Renal cortical epithelial cell (primary cell): ENCODE data around the gene NRM. TPM values are rescaled to one million over a fixed set of nuclear protein-coding genes. Genes with fewer than 3 reads are reported as not detected.
"Not testable (repeated sequence)": the region's sequence is repeated elsewhere in the genome, so short reads cannot be mapped to it uniquely, and the experiment has no call there.

ENCODE experiments used
- DNase-seq: peaks from one replicate; pipeline ENCODE4 v3.0.0-alpha.2; 2011; ENCODE audit warnings: low read depth
- total RNA-seq: library from RNA; depleted of rRNA; stranded (reverse); fragments of >200 nt; gene quantifications from 2 replicates; pipeline ENCODE4 v1.2.3, GENCODE V29; 2014

Gene NRM
- total RNA-seq, 1 donor from 2014 or later: 1.7 TPM

DNA sequence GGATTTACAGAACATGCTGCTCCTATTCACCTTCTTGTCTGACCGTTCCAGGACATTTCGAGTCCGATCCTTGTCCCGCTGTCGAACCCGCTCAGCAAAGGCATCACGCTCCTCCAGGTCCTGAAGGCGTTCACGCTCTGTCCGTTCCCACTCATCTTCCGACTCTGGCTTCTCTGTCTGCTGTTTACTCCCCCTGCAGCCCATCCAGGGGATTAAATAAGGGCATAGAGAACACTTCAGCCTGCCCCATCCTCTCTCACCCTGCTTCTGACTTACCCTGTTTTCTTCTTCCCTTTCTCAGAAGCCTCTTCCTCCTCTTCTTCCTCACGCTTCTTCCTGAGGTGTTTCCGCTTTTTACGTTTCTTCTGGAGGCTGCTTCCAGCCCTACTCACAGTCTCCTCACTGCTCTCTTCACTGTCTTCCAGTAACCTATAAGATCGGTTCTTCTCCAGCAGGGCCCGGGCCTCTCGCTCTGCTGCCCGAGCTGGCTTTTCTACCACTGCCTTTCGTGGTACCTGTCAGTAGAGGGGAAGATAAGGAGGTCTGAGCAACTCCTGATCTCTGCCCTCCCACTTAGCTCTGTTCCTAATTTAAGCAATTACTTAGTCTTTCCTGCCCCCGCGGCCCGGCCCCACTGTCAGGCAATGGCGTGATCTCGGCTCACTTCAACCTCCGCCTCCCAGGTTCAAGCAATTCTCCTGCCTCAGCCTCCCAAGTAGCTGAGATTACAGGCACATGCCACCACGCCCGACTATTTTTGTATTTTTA is 19.8 kb downstream of the NRM start:
- no peak for DNase-seq

- DNase-seq: peak; percentile 49
These were observed 24.5 kb downstream of the NRM start for GRCh38 chr6:30666300-30666699.

DNA sequence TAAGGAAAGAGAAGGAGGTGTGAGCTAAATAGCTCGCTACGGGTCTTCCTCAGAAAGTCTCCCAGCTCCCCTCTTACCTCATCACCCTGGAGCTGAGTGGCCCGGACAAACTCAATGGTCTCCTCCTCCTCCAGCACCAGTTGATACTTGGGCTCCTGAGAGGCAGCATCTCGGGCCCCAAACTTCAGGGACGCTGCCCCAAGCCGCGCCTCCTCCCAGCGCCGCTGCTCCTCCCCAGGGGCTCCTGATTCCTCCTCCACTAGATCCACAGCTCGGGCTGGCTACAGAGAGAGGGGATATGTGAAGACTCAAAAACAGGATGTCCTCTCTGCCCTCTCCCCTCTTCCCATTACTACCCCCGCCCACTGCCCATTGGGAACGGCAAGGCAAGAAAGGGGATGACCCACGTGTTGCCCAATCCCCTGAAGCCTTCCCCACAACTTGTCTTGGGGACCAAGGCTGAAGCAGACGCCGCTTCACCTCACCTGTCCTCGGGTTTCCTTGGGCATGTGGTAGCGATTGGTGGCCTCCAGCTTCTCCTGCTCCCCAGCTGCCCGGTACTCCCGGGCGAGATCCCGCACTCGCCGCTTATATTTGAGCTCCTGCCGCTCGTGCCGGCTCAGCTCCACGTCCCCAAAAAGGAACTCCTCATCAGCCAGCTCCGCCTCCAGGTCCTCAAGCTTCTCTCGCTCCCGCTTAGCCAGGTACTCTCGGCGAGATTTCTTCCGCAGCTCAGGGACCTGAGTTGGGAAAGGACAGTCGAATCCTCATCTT is 25.6 kb downstream of the NRM start:
- DNase-seq: no peak

DNA sequence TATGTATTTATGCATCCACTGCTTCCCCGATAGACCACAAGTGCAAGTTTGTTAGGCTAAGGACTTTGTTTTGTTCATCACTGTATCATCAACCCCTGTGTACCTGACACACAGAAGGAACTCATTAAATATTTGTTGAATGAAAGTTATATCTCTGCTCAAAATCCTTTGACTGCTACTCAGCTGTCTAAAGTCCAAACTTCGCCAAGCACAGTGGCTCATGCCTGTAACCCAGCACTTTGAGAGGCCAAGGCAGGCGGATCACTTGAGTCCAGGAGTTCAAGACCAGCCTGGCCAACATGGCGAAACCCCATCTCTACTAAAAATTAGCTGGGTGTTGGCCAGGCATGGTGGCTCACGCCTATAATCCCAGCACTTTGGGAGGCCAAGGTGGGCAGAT is 32.9 kb downstream of the NRM start:
- DNase-seq: not testable (repeated sequence)

DNA sequence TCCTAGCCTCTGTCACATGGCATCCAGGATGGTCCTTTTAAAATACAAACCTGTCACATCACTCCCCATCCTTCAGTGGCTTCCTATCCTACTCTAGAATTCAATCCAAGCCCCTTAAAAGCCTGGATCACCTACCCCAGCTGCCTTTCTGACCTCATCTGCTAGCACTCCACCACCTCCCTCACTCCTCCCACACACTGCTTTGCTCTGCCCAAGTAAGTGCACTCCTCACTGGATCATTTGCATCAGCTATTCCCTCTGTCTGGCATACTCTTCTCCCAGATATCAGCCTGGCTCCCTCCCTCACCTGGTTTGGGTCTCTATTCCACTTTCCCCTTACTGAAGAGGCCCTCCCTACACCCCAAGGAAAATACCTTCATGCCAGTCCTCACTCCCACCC is 33.3 kb downstream of the NRM start:
- no peak for DNase-seq

DNA sequence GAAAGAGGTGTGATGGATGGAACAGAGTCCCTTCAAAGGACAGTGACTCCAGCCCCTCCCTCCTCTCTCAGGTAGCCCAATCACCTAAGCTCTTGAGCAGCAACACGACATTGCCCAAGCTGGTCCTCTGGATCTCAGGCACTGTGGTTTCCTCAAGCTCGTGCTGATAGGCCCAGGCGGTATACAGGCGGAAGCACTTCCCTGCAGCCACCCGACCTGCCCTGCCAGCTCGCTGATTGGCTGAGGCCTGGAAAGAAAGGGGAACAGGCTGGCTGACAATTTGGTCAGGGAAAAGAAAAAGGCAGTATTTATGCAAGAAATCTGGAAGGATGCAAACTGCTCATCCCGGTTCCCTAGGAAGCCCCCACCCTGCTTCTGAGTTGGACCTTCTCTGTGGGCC is 34.3 kb downstream of the NRM start:
- no peak for DNase-seq

DNA sequence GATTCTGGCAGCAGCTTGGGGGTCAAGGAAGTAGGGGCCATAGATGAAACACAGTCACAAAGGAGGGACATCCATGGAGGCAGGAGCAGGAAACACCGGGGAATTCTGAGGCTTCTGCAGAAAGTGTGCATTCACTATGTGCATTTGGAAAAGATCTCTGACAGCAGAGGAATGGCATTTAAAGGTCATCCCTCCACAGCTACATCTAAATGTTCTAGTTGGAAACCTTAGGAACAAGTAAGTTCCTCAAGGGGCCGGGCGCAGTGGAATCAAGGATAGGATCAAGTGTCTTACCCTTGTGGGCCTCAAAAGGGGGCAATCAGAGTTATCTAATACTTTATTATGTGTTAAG is 35.1 kb downstream of the NRM start:
- DNase-seq: no peak

DNA sequence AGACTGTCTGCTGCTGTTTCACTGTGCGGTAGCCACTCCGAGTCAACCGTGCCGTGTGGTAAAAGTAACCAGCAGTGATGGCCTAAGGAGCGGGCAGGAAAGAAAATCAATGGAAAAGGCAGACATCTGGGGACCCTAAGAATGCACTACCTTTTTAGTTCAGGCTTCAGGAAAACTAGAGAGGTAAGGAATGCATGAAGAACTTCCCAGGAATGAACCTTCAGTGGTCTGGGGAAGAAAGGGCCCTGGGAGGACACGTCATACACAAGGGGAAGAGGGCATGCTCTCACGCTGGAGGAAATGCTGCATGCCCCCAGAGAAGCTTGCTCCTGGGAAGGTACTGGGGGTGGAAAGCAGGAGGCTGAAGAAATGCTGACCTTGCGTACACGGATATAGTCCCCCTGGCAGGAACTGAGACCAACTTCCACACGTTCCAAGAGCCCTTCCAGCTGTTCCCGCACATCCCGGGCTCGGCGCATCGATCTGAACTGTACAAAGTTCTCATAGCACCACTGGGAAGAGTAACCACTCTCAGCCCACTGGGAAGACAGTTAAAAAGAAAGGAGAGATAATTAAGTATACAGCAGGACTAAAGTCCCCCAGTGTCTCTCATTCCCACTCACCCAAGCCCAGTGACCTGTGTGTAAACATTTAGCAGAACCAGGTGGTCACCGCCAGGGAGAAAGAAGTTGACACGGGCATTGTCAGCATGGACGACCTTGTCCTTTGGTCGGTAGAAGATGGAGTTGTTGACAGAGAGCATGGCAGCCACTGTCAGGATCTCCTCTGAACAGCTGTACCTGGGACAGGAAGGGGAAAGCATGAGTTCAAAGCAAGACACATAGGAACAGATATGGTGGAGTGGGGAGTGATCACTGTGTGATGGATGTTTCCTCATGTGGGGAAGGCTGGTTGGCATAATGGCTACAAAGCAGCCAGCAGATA is 35.7 kb downstream of the NRM start:
- no peak for DNase-seq

GRCh38 chr6:30651143-30651542 is 39.6 kb downstream of the NRM start:
- DNase-seq: no peak

DNA sequence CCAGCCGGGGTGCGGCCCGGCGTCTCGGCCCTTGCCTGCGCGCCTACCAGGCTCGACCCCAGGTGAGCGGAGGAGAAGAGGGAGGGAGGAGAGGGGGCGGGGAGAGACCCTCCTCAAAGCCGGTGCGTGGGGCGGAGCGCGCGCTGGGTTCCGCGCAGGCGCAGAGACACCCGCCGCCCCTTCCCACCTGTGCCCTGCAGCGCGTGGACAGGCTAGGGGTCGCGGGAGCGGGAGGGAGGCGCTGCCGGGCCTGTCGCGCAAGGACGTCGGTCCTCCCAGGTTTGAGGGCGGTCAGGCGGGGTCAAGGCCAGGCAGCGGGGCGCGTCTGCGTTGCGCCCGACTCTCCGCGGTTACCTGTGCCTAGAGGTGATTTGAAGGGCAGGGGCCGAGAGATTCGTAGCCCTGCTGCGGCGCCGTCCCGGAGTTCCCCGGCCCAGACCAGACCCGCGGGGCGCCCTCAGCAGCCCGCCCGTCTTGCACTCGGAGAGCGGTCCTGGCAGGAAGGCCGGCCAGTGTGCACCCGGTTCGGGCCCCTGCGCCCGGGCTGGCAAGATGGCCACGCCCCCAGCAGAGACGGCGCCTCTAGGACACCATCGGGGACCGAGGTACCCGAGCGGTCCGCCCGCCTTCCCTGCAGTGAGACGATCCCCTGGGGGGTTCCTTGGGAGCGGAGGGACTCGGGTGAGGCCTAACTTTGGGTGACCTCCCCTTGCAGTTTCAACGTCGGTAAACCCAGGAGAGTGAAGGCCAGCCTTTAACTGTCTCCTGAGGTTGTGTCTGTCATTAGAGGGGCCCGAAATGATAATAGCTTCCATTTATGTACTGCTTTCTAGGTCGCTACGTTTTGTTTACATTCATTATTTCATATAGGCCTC is 43.3 kb downstream of the NRM start:
- DNase-seq: peak; percentile 33

GRCh38 chr6:30646450-30647241 is 44.1 kb downstream of the NRM start, which contains the start of gene C6orf136:
C6orf136 (plus strand) TSS chr6:30647133; CDS start chr6:30647232, 99 bp downstream.
- DNase-seq: peak; percentile 85

DNA sequence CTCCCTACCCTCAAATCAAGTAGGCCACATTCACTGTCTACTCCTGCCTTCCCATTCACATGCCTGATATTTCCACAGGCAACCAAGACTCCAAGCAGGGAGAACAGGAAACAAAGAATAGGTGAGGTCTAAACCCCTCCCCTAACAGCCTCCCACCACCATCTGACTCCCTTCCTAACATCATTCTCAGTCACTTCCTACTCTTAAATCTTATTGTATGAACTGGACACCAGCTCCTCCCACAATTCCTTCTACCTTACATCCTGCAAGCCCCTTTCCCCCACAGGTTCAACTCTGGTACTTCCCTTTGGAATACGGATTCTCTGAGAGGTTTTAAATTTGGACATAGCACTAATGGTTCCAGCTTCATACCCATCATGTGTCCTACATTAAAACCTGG is 44.8 kb downstream of the NRM start:
- no peak for DNase-seq

DNA sequence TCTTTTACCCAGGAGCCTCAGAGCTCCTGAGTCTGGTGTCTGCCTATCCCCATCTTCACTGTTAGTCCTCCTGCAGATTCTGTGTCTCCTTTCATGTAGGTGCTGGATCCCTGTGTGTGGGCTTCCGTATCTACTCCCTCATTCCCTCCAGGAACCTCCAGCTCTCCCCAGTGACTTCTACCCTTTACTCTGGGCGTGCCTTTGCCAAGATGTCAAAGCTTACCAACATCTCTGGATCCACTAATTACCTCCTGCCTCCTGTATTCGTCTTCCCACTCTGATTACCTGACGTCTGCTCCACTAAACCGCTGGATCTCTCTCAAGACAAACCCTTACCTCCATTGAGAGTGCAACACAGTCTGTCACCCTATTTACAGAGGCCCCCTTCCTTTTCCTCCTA is 46.0 kb downstream of the NRM start:
- DNase-seq: no peak

GRCh38 chr6:30643656-30644055 is 47.1 kb downstream of the NRM start:
- DNase-seq: no peak

- DNase-seq: no peak
These were observed 49.7 kb downstream of the NRM start for GRCh38 chr6:30641048-30641447.

GRCh38 chr6:30640481-30640880 is 50.3 kb downstream of the NRM start:
- no peak for DNase-seq
